ENCODE measurements around the gene METTL23.
"Not testable (repeated sequence)": the region's sequence is repeated elsewhere in the genome, so short reads cannot be mapped to it uniquely, and the experiment has no call there.

METTL23 gene

DNA sequence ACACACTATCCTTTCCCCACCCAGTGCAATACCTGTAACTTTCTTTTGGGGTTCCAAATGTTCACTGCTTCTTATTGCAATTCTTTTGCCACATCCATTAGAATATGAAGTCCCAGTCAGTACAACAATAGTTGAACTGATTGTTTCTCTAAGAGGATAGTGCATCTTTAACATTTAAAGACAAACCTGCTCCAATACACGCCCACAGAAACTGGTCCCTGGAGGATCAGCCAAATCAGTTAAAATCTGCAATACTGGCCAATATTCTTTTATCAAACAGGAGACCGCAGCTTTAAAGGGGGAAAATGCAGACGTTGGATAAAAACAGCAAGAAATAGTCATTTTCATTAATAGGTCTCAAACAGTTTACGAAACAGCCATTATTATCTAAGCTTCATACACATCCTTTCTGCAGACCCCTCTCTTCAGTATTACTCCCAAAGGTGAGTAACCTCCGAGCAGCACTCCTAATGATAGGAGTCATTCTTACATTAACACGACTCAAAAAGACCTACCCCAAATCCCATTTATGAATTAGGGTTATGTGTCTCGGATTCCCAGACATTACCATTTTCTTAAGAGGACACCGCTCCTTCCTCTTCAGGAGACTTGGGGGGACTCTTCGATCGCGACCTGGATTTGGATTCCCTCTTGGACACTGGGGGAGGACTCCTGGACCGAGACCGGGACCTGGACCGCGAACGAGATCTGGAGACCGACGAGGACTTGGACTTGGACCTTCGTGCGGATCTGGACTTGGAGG lies 9.1 kb downstream of the METTL23 start:
- DNase-seq: no peak

DNA sequence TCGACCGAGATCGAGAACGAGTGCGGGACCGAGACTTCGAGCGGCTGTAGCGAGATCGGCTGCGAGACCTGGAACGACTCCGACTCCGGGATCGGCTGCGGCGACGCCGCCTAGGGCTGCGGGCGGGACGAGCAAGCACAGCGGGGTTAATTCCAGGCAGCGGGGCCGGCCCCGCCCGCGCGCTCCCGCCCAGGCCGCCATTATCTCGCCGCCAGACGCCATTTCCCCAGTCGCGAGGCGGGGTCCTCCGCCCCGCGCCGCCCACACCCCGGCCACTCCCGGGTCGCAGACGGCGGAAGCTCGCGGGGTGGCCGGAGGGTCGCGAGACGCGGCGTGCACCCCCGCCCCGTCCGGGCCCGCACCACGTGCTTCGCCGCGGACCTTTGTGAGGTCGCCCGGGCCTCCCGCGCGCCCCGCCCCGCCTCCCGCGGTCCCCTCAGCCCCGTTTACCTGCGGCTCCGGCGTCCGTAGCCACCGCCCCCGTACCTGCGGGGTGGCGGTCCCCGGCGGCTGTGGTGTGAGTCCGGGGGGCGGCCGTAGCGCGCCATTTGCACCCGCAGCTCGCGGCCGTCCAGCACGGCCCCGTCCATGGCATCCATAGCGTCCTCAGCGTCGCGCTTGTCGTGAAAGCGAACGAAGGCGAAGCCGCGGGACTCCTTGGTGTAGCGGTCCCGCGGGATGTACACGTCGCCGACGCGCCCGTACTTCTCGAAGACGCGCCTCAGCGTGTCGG lies 9.9 kb downstream of the METTL23 start:
- peak; percentile 72 for DNase-seq

GRCh38 chr17:76737082-76737675 lies 10.5 kb downstream of the METTL23 start, which contains the start of gene SRSF2:
Gene SRSF2, minus strand, starts transcription at chr17:76737331. Its CDS starts 171 bp downstream, at chr17:76737160.
- DNase-seq: peak; percentile 99

DNA sequence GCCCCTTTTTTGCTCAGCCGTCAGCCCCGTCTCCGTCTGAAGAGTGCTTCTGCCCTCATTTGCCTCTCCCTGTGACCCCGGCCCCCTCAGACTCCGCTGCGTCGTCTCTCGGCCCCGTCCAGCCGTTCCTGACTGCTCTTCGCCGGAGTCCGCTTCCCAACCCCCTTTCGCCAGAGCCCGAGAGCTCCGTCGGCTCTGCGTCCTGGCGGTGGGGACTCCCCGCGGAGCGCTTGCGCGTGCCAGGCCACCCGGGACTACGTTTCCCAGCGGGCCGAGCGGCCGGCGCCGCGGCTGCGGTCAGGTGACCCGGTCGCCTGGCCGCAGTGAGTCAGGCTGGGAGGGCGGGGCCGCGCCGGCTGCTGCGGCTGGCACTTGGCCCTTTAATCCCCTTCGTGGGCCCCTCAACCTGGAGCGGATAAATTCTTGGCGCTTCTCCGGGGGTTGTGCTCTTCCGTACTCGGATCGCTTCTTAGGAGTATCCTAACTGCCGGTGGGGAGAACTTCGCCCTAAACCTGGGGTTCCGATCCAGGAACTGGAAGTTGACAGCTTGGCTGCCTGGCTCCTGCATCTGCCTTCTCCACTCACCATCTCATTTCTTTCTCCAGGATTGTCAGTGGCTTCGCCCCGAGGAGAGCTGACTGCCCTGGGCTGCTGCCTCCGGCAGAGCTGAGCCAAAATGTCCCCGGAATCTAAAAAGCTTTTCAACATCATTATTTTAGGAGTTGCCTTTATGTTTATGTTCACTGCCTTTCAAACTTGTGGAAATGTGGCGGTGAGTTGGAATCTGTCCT lies 11.2 kb downstream of the METTL23 start, which contains the start of gene MFSD11:
TSS of gene MFSD11 (plus strand) at position 444 of the 792 bp plus-strand sequence. CDS start at position 678, 234 bp downstream.
- peak; percentile 93 for DNase-seq

DNA sequence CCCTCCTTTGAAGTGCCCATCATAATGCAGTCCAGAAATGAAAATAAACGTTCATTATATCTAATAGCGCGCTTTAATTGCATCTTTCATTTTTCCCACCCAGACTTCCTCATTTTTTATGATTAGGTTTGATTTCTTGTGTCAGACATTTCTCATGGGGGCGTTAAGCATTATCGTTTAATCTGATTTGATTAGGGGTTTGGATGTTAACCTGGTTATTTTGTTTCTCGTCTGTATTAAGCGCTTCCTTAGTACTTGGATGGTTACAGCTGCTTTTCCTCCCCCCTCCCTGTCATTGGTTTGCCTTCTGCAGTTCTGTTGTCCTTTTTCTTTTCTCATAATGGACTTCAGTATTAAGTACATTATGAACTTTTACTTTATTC lies 11.8 kb downstream of the METTL23 start:
- DNase-seq: no peak

DNA sequence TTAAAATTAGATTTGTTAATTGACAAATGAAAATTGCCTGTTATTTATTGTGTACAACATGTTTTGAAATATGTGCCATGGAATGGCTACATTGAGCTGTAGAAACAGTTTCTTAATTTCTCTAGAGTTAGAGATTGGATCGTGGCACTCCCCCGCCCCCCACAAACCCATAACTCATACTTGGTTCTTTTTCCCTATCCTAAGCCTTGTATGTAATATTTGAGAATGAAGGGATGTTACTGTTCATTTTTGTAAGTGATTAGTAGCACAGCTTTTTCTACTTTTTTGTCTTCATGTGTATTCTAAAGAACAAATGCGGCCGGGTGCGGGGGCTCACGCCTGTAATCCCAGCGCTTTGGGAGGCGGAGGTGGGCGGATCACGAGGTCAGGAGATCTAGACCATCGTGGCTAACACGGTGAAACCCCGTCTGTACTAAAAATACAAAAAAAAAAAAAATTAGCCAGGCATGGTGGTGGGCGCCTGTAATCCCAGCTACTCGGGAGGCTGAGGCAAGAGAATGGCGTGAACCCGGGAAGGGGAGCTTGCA lies 13.0 kb downstream of the METTL23 start:
- not testable (repeated sequence) for DNase-seq

GRCh38 chr17:76740329-76741118 lies 13.9 kb downstream of the METTL23 start:
- no peak for DNase-seq

GRCh38 chr17:76742958-76743357 lies 16.3 kb downstream of the METTL23 start:
- no peak for DNase-seq

GRCh38 chr17:76744747-76745146 lies 18.1 kb downstream of the METTL23 start:
- DNase-seq: no peak

- not testable (repeated sequence) for DNase-seq
Observed at GRCh38 chr17:76745785-76746184, 19.1 kb downstream of the METTL23 start.

DNA sequence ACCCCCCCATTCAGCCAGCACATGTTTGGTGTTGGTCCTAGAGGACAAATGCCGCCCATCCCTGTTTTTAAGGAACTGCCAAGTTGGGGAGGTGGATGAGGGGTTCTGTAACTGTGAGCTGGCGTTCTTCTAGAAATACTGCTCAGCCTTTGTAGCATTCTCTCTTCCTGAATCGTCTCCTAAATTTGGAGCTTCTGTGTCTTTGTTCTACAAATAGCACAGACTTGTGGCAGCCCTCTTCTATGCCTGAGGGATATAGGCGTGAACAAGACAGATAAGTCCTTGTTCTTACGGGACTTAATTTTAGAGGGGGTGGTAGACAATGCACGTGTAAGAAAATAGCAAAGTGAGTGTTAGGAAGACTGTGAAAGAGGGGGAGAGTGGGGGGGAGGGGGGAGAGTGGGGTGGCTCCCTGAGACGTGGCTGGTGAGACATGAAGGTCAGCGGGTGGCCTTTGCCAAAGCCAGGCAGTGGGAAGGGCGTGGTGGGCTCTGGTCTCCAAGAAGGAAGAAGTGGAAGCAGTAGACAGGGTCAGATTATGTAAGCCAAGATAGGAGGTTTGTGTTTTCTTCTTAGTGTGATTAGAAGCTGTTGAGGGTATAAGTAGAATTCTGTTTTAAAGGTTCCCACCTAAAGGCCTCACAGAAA lies 21.2 kb downstream of the METTL23 start:
- DNase-seq: no peak

DNA sequence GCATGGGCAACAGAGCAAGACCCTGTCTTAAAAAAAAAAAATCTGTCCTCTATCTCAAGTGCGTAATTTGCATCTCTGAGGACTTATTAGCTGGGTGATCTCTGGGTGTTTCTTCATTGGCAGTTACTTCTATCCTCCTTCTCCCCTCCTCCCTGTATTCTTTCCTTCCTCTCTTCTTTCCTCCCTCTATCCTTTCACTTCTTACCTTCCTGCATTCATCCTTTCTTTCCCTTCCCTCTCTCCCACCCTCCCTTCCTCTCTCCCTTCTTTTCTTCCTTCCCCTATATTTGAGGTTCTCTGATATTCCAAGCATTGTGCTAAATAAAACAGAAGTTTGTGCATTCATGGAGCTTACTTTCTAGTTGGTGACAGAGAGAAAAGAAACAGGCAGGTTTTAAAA lies 22.0 kb downstream of the METTL23 start:
- no peak for DNase-seq

- no peak for DNase-seq
Observed at GRCh38 chr17:76751416-76751993, 24.9 kb downstream of the METTL23 start.

DNA sequence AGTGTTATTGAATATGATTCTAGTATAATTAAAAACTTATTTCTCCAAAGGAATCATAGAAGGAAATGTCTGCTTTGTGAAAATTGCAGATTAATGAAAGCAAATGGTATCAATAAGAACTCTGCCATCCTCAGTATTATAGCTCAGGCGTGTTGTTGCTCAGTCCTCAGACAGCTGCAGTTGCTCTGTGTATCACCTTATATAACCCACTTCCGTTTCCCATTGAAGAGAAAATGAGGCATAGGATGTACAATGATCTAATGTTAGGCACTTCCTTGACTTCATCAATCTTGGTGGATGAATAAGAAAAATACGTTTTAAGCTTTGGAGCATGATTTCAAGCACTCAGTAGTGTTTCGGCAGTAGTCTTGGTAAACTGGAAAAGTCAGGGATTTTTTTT lies 25.4 kb downstream of the METTL23 start:
- DNase-seq: no peak

DNA sequence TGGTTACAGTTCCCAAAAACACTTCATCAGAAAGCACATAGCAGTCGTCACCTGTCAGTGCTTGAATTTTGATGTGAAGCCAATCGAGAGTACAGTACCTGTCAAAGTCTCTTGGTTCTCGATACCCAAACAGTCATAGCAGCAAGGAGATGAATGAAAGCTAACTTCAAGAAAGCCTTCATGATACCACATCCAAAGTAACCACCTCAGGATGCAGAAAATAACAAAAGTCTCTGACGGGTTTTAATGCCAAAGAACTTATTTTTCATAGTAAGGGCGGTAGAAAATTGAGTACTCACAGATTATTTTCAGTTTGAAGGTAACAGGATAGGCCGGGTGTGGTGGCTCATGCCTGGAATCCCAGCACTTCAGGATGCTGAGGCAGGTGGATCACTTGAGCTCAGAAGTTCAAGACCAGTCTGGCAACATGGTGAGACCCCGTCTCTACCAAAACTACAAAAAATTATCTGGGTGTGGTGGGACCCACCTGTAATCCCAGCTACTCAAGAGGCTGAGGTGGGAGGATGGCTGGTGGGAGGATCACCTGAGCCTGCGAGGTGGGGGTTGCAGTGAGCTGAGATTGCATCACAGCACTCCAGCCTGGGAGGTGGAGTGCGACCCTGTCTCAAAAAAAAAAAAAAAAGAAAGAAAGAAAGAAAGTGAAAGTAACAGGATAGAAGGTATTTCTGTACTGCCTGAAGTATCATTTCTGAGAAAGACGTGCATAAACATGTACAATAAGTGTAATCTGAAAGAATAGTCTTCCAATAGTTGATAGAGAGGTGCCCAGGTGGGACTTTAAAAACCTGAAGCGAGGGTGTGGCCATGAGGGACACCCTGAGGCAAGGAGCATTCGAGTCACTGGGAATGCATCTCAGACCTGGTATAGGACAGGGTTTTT lies 26.7 kb downstream of the METTL23 start:
- peak; percentile 14 for DNase-seq

GRCh38 chr17:76755285-76755684 lies 28.6 kb downstream of the METTL23 start:
- no peak for DNase-seq

DNA sequence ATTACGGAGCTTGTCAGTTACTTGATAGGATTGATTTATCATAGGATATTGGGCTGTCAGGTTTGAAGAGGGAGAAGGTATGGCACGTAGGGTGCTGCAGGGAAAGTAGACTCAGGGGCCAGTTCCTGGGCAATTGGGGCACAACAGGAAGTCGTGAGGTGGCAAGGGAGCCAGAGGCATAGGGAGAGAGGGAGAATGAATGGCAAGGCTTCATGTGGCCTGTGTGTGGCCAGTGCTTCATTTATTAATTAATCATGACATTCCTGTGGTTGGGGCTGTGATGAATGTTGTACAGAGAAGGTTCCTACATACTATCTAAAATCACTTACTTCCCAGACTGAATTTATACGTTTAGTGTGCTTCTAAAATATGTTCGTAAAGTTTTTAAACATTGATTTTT lies 30.6 kb downstream of the METTL23 start:
- DNase-seq: no peak

- DNase-seq: no peak
Observed at GRCh38 chr17:76758570-76758969, 31.9 kb downstream of the METTL23 start.

GRCh38 chr17:76772842-76773525 lies 46.3 kb downstream of the METTL23 start:
- DNase-seq: peak; percentile 60

Measured in activated naive CD4-positive, alpha-beta T cell treated with Interleukin-2 at 50 U/mL for 16 hours (primary cell).